Activated CD8-positive, alpha-beta T cell treated with anti-CD3 and anti-CD28 coated beads for 36 hours (primary cell): ENCODE results near the gene BAD. TPM values are rescaled to one million over a fixed set of nuclear protein-coding genes. Genes with fewer than 3 reads are reported as not detected.

ENCODE experiments used
- ATAC-seq: fragments of 200-7000 bp; cut with Tn5 transposase; one replicate; pipeline ENCODE4 v1.10.0; 2021; ENCODE audit warnings: mild to moderate bottlenecking, moderate library complexity
- CTCF ChIA-PET: fragments of 350-600 bp; sonication (Branson Sonifier 250); formaldehyde crosslinking; loops from one replicate; lab custom pipeline; 2021; ENCODE audit warnings: antibody characterized with exemption; lab: Charles Lee
- POLR2A ChIA-PET: fragments of 350-600 bp; sonication (Branson Sonifier 250); formaldehyde crosslinking; loops from one replicate; lab custom pipeline; 2021; ENCODE audit warnings: antibody characterized with exemption; lab: Charles Lee
- DNase-seq: peaks from one replicate; pipeline ENCODE4 v3.0.0-alpha.2; 2020
- H3K27ac Mint-ChIP-seq: one replicate; pipeline ENCODE4 v1.8.0; 2021; ENCODE audit warnings: mild to moderate bottlenecking, mixed read lengths
- H3K27me3 Mint-ChIP-seq: one replicate; pipeline ENCODE4 v1.8.0; 2021; ENCODE audit warnings: mixed read lengths
- H3K36me3 Mint-ChIP-seq: one replicate; pipeline ENCODE4 v1.8.0; 2021; ENCODE audit warnings: low read depth, mixed read lengths
- H3K4me1 Mint-ChIP-seq: one replicate; pipeline ENCODE4 v1.8.0; 2021; ENCODE audit warnings: low read depth, mixed read lengths
- H3K4me3 Mint-ChIP-seq: one replicate; pipeline ENCODE4 v1.8.0; 2021; ENCODE audit warnings: mild to moderate bottlenecking, moderate library complexity, mixed read lengths
- H3K9me3 Mint-ChIP-seq: one replicate; pipeline ENCODE4 v1.8.0; 2021; ENCODE audit warnings: mixed read lengths
- intact Hi-C: fragments of 100-400 bp; cut with micrococcal nuclease; formaldehyde crosslinking; loops from one replicate; pipeline ENCODE4 v1.10.0; 2022
- total RNA-seq, 2 experiments: library from RNA; stranded (reverse); gene quantifications; one replicate each; pipeline ENCODE4 v1.2.3, GENCODE V29; 2021
- TF ChIP-seq, protein P1 (sequence below): fragments of 200-600 bp; IDR thresholded peaks from one replicate; pipeline ENCODE4 v1.8.0; 2022; ENCODE audit warnings: antibody characterized with exemption, mild to moderate bottlenecking

Gene BAD
- total RNA-seq, 2 experiments from 2014 or later = 17.2 to 17.7 TPM

DNA sequence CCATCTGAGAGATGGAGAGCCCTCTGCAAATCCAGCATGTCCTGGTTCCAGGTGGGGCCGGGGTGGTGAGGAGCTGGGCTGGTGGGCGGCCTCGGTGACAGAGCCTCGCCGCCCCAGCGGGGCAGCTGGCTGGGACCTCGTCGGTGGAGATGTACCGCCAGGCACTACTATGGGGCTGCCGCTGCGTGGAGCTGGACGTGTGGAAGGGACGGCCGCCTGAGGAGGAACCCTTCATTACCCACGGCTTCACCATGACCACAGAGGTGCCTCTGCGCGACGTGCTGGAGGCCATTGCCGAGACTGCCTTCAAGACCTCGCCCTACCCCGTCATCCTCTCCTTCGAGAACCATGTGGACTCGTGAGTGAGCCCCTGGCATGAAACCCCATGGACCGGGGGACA, 26.1 kb downstream of the BAD start:
- ChIA-PET POLR2A (interaction anchor here (1.7 to 2.7 kb wide), 2 partner anchors 10 to 13 kb away, joined by 6 to 14 read pairs; no protein-coding TSS in a partner anchor), CTCF (interaction anchor here (1.6 kb wide), 1 partner anchor 26 kb away, joined by 3 read pairs; the partner anchor contains the start of gene BAD)
- TF ChIP-seq, protein P1, sequence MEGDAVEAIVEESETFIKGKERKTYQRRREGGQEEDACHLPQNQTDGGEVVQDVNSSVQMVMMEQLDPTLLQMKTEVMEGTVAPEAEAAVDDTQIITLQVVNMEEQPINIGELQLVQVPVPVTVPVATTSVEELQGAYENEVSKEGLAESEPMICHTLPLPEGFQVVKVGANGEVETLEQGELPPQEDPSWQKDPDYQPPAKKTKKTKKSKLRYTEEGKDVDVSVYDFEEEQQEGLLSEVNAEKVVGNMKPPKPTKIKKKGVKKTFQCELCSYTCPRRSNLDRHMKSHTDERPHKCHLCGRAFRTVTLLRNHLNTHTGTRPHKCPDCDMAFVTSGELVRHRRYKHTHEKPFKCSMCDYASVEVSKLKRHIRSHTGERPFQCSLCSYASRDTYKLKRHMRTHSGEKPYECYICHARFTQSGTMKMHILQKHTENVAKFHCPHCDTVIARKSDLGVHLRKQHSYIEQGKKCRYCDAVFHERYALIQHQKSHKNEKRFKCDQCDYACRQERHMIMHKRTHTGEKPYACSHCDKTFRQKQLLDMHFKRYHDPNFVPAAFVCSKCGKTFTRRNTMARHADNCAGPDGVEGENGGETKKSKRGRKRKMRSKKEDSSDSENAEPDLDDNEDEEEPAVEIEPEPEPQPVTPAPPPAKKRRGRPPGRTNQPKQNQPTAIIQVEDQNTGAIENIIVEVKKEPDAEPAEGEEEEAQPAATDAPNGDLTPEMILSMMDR = no peak
- Mint-ChIP-seq H3K4me1 (peaks cover 12% of the 10 kb centered on the region), H3K27ac (no peak overlapping the region), H3K36me3 (peaks cover 14% of the 10 kb centered on the region), H3K4me3 (no peak overlapping the region), H3K9me3 (no peaks in the 10 kb centered on the region), H3K27me3 (no peaks in the 10 kb centered on the region)
- ATAC-seq = no peak
- DNase-seq = no peak
- intact Hi-C loops = no loop called here

DNA sequence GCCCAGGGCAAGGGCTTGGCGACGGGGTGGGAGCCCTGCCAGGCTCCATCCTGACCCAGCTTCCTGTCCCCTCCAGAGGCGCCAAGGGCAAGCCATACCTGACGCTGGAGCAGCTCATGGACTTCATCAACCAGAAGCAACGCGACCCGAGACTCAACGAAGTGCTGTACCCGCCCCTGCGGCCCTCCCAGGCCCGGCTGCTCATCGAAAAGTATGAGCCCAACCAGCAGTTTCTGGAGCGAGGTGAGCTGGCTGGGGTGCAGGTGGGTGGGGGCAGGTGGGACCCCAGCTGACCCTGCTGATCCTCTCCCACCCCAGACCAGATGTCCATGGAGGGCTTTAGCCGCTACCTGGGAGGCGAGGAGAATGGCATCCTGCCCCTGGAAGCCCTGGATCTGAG, 28.2 kb downstream of the BAD start:
- no peak overlapping the region for H3K27ac Mint-ChIP-seq
- CTCF ChIA-PET = interaction anchor here (1.0 to 1.2 kb wide), 2 partner anchors 11 to 49 kb away, joined by 3 read pairs; partner anchors contain the start of gene ESRRA
- DNase-seq = no peak
- no peak for ATAC-seq
- no peaks in the 10 kb centered on the region for H3K9me3 Mint-ChIP-seq
- peaks cover 18% of the 10 kb centered on the region for H3K4me1 Mint-ChIP-seq
- no peaks in the 10 kb centered on the region for H3K27me3 Mint-ChIP-seq
- no peak overlapping the region for H3K4me3 Mint-ChIP-seq
- H3K36me3 Mint-ChIP-seq = peaks cover 12% of the 10 kb centered on the region
- TF ChIP-seq, protein P1 = no peak
- intact Hi-C loops = no loop called here
- POLR2A ChIA-PET = interaction anchor here (1.1 to 3.1 kb wide), 3 partner anchors 12 to 49 kb away, joined by 3 to 11 read pairs (median 3); partner anchors contain the start of gene FERMT3

DNA sequence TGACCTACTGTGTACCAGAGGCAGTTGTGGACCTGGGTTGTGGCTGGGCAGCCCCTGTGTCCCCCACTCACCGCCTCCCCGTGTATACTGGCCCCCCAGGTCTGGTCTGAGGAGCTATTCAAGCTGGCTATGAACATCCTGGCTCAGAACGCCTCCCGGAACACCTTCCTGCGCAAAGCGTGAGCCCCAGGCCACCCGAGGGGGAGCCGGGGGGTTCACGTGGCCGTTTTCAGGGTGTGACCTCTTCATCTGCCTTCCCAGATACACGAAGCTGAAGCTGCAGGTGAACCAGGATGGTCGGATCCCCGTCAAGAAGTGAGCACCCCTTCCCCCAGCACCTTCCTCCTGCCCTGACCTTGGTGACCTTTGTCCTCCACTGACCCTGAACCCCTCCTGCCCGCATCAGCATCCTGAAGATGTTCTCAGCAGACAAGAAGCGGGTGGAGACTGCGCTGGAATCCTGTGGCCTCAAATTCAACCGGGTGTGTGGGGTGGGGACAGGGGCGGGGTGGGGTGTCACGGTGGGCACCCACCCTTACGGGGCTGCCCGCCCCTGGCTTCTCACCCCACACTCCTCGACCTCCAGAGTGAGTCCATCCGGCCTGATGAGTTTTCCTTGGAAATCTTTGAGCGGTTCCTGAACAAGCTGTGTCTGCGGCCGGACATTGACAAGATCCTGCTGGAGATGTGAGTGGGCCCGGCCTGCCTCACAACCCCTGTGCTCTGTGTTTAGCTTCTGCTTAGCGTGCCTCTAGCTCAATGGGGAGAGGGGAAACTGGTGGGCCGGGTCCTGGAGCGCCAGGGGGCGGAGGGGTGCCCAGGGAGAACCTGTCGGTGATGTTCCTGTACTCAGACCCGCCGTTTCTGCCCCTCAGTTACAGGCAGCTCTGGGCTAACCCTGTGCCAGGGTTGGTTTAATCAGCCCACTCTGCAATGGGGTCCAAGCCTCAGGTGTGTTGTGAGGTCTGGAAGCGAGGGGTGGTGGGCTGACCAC, 29.0 kb downstream of the BAD start:
- intact Hi-C loops = no loop called here
- H3K36me3 Mint-ChIP-seq = peaks cover 12% of the 10 kb centered on the region
- H3K9me3 Mint-ChIP-seq = no peaks in the 10 kb centered on the region
- DNase-seq (no peak), ATAC-seq (no peak)
- no peak overlapping the region for H3K4me3 Mint-ChIP-seq
- H3K27ac Mint-ChIP-seq = no peak overlapping the region
- TF ChIP-seq, protein P1 = no peak
- H3K4me1 Mint-ChIP-seq = peaks cover 21% of the 10 kb centered on the region
- ChIA-PET CTCF (interaction anchor here (1.0 to 1.2 kb wide), 2 partner anchors 10 to 49 kb away, joined by 3 read pairs; partner anchors contain the start of gene ESRRA), POLR2A (interaction anchor here (0.7 to 3.1 kb wide), 4 partner anchors 9 to 45 kb away, joined by 3 to 11 read pairs (median 4); partner anchors contain the start of gene PPP1R14B)
- no peaks in the 10 kb centered on the region for H3K27me3 Mint-ChIP-seq

DNA sequence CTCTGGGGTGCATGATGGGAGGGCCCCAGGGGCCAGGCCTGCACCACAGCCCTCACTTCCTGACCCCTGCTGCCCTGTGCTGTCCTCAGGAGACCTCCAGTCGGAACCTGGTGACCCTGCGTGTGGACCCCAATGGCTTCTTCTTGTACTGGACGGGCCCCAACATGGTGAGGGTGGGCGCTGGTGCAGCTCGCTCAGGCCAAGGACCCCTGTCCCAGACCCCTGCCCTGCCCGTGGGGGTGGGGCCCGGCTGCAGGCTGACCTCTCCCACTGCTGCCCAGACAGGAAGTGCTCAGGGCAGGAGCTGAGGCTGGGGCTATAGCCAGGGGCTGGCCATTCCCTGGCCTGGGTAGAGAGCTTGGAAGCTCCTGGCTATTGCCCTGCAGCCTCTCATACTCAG, 30.1 kb downstream of the BAD start:
- TF ChIP-seq, protein P1 = no peak
- DNase-seq (no peak), ATAC-seq (no peak)
- Mint-ChIP-seq H3K4me1 (peaks cover 15% of the 10 kb centered on the region), H3K9me3 (no peaks in the 10 kb centered on the region), H3K27me3 (no peaks in the 10 kb centered on the region), H3K27ac (no peak overlapping the region), H3K4me3 (no peak overlapping the region), H3K36me3 (peaks cover 4% of the 10 kb centered on the region)
- POLR2A ChIA-PET = interaction anchor here (1.5 to 3.1 kb wide), 2 partner anchors 8 to 14 kb away, joined by 4 to 11 read pairs; partner anchors contain the start of gene PPP1R14B
- CTCF ChIA-PET = interaction anchor here (1.0 kb wide), 1 partner anchor 49 kb away, joined by 3 read pairs; no protein-coding TSS in a partner anchor
- intact Hi-C loops = no loop called here
